ENCODE data around the gene SMTN. TPM values are rescaled to one million over a fixed set of nuclear protein-coding genes. Genes with fewer than 3 reads are reported as not detected.

SMTN gene
- total and polyA plus RNA-seq, 2 donors = 4.5 to 26.3 TPM

DNA sequence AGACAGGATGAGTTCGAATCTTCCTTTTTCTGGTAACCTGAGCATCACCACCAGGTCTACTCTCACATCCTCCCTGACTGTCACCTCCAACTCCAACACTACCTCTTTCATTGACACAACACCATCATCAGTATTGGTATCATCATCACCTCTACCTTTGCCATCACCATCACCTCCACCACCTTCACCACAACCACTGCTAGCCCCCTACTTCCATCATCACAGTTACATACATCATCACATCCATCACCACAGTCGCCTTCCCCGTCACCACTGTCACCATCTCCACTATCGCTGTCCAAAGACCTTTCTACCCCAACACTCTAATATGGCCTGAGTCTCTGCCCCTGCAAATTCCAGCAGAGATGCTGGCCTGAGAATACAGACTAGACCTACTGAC is 40.3 kb downstream of the SMTN start:
- H3K4me3 ChIP-seq (ENCODE audit: low read length in 2 of 2) = no peak overlapping the region
- no peaks in the 10 kb centered on the region for H3K4me1 ChIP-seq (ENCODE audit: control insufficient read depth in 2 of 2, insufficient read depth in 2 of 2, low read length in 2 of 2)
- 96% methylated on average over 4 of the region's 4 CpGs for WGBS
- peaks cover 0 to 2% of the 10 kb centered on the region in 2 donors for H3K27me3 ChIP-seq (ENCODE audit: control insufficient read depth in 2 of 2, insufficient read depth in 1 of 2, low read length in 1 of 2)
- no peak for DNase-seq (ENCODE audit: low read depth in 6 of 9, low spot score in 9 of 9)
- H3K27ac ChIP-seq (ENCODE audit: low read depth in 1 of 2, low read length in 1 of 2) = no peak overlapping the region
- H3K9me3 ChIP-seq (ENCODE audit: control insufficient read depth in 2 of 2, insufficient read depth in 1 of 2, low read length in 1 of 2) = no peaks in the 10 kb centered on the region
- H3K36me3 ChIP-seq (ENCODE audit: control insufficient read depth in 2 of 2, insufficient read depth in 2 of 2, low read length in 1 of 2) = no peaks in the 10 kb centered on the region

DNA sequence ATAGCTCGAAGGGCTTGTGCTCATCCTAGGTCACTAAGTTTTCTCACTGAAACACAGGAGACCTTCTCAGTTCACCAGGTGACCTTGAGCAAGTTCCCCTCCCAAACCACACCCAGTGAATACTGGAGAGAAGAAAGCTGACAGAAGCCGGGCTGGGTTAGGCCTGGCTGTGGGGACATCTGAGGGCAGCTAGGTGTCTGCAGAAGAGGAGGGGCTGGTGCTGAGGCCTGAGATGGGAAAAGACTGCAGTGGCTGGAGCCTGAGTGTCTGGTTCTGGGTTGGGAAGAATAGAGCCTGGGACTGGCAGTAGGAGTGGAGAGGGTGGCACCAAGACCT is 41.0 kb downstream of the SMTN start:
- H3K27ac ChIP-seq (ENCODE audit: low read depth in 1 of 2, low read length in 1 of 2) = no peak overlapping the region
- no peaks in the 10 kb centered on the region for H3K4me1 ChIP-seq (ENCODE audit: control insufficient read depth in 2 of 2, insufficient read depth in 2 of 2, low read length in 2 of 2)
- H3K36me3 ChIP-seq (ENCODE audit: control insufficient read depth in 2 of 2, insufficient read depth in 2 of 2, low read length in 1 of 2) = no peaks in the 10 kb centered on the region
- no peak overlapping the region for H3K4me3 ChIP-seq (ENCODE audit: low read length in 2 of 2)
- no peak for DNase-seq (ENCODE audit: low read depth in 6 of 9, low spot score in 9 of 9)
- no peaks in the 10 kb centered on the region for H3K9me3 ChIP-seq (ENCODE audit: control insufficient read depth in 2 of 2, insufficient read depth in 1 of 2, low read length in 1 of 2)
- 92% methylated on average over 2 of the region's 2 CpGs for WGBS
- H3K27me3 ChIP-seq (ENCODE audit: control insufficient read depth in 2 of 2, insufficient read depth in 1 of 2, low read length in 1 of 2) = peaks cover 0 to 2% of the 10 kb centered on the region in 2 donors

DNA sequence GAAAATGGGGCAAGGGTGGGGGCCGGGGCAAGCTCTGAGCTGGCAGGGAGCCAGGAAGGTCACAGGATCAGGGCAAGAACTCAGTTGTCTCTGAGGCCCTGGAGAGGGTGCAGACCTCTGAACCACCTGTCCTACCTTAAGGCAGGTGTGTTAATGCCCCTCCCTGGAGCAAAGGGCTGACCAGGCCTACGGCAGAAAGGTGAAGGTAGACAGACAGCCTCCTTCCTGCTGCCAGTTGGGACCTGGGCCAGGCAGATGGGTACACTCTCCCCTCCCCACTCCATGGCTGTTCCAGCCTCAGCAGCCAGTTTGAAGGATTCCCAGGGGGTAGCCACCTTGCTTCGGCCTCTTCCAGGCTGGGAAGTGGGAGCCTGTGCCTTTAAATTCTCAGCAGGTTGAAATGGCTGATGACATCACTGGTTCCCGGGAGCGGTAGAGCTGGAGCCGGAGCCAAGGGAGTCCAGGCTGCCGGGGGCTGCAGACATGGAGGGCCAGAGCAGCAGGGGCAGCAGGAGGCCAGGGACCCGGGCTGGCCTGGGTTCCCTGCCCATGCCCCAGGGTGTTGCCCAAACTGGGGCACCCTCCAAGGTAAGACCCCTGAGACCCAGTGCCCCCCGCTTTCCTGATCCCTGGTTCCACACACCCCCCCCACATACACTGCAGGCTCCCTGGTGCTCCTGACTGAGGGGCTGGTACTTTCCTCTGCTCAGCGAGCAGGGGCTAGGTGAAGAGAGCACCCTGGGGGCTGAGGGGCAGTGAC is 41.6 kb downstream of the SMTN start, which contains the start of gene INPP5J:
Gene INPP5J (plus strand): TSS at position 435 of the 760 bp plus-strand sequence. CDS start 49 bp downstream, at position 484.
- H3K4me1 ChIP-seq (ENCODE audit: control insufficient read depth in 2 of 2, insufficient read depth in 2 of 2, low read length in 2 of 2) = no peaks in the 10 kb centered on the region
- 81% methylated on average over 10 of the region's 10 CpGs for WGBS
- peaks cover 0 to 4% of the 10 kb centered on the region in 2 donors for H3K27me3 ChIP-seq (ENCODE audit: control insufficient read depth in 2 of 2, insufficient read depth in 1 of 2, low read length in 1 of 2)
- H3K4me3 ChIP-seq (ENCODE audit: low read length in 2 of 2) = no peak within 1 kb of the TSS
- H3K36me3 ChIP-seq (ENCODE audit: control insufficient read depth in 2 of 2, insufficient read depth in 2 of 2, low read length in 1 of 2) = no peaks in the 10 kb centered on the region
- no peaks in the 10 kb centered on the region for H3K9me3 ChIP-seq (ENCODE audit: control insufficient read depth in 2 of 2, insufficient read depth in 1 of 2, low read length in 1 of 2)
- no peak within 1 kb of the TSS for H3K27ac ChIP-seq (ENCODE audit: low read depth in 1 of 2, low read length in 1 of 2)
- DNase-seq (ENCODE audit: low read depth in 6 of 9, low spot score in 9 of 9) = no peak

DNA sequence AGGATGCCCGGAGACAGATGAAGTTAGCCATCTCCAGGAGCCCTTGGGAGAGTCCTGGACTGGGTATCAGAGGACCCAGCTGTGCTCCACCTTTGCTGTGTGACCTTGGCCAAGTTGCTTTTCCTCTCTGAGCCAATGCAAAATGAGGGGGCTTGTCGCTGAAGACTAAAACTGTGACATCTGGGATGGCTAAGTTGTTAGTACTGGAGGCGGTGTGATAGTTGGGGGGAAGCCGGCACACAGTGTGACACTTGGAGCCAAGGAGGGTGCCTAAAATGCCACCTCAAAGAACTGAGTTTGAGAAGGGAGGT is 42.1 kb downstream of the SMTN start:
- no peaks in the 10 kb centered on the region for H3K36me3 ChIP-seq (ENCODE audit: control insufficient read depth in 2 of 2, insufficient read depth in 2 of 2, low read length in 1 of 2)
- H3K4me1 ChIP-seq (ENCODE audit: control insufficient read depth in 2 of 2, insufficient read depth in 2 of 2, low read length in 2 of 2) = no peaks in the 10 kb centered on the region
- 91% methylated on average over 4 of the region's 4 CpGs for WGBS
- peaks cover 0 to 4% of the 10 kb centered on the region in 2 donors for H3K27me3 ChIP-seq (ENCODE audit: control insufficient read depth in 2 of 2, insufficient read depth in 1 of 2, low read length in 1 of 2)
- no peak overlapping the region for H3K4me3 ChIP-seq (ENCODE audit: low read length in 2 of 2)
- H3K9me3 ChIP-seq (ENCODE audit: control insufficient read depth in 2 of 2, insufficient read depth in 1 of 2, low read length in 1 of 2) = no peaks in the 10 kb centered on the region
- H3K27ac ChIP-seq (ENCODE audit: low read depth in 1 of 2, low read length in 1 of 2) = no peak overlapping the region
- no peak for DNase-seq (ENCODE audit: low read depth in 6 of 9, low spot score in 9 of 9)

DNA sequence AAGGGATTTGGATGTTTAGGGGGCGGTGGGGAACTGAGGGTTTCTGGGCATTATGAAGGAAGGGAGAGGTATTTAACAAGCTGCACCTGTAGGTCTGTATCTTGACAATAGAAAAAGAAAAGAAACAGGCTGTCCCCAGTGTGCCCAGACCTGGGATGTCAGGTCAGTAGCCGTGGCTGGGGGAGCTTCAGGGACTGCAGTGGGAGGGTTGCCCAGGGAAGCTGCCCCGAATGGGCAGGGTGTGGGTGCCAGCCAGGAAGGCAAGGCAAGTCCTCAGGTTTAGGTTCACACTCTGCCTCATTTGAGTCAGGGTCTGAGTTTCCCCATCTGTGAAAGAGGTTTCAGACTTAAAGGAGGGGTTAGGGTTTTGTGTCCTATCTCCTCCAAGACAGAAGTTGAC is 43.2 kb downstream of the SMTN start:
- H3K4me1 ChIP-seq (ENCODE audit: control insufficient read depth in 2 of 2, insufficient read depth in 2 of 2, low read length in 2 of 2) = no peaks in the 10 kb centered on the region
- no peaks in the 10 kb centered on the region for H3K9me3 ChIP-seq (ENCODE audit: control insufficient read depth in 2 of 2, insufficient read depth in 1 of 2, low read length in 1 of 2)
- DNase-seq (ENCODE audit: low read depth in 6 of 9, low spot score in 9 of 9) = no peak
- no peaks in the 10 kb centered on the region for H3K36me3 ChIP-seq (ENCODE audit: control insufficient read depth in 2 of 2, insufficient read depth in 2 of 2, low read length in 1 of 2)
- peaks cover 0 to 4% of the 10 kb centered on the region in 2 donors for H3K27me3 ChIP-seq (ENCODE audit: control insufficient read depth in 2 of 2, insufficient read depth in 1 of 2, low read length in 1 of 2)
- WGBS = 93% methylated on average over 3 of the region's 3 CpGs
- no peak overlapping the region for H3K4me3 ChIP-seq (ENCODE audit: low read length in 2 of 2)
- H3K27ac ChIP-seq (ENCODE audit: low read depth in 1 of 2, low read length in 1 of 2) = no peak overlapping the region

- Histone ChIP-seq H3K27ac (ENCODE audit: low read depth in 1 of 2, low read length in 1 of 2) (no peak overlapping the region), H3K36me3 (ENCODE audit: control insufficient read depth in 2 of 2, insufficient read depth in 2 of 2, low read length in 1 of 2) (no peaks in the 10 kb centered on the region), H3K27me3 (ENCODE audit: control insufficient read depth in 2 of 2, insufficient read depth in 1 of 2, low read length in 1 of 2) (peaks cover 0 to 4% of the 10 kb centered on the region in 2 donors), H3K9me3 (ENCODE audit: control insufficient read depth in 2 of 2, insufficient read depth in 1 of 2, low read length in 1 of 2) (no peaks in the 10 kb centered on the region), H3K4me1 (ENCODE audit: control insufficient read depth in 2 of 2, insufficient read depth in 2 of 2, low read length in 2 of 2) (no peaks in the 10 kb centered on the region), H3K4me3 (ENCODE audit: low read length in 2 of 2) (no peak overlapping the region)
- no peak for DNase-seq (ENCODE audit: low read depth in 6 of 9, low spot score in 9 of 9)
- WGBS = 91% methylated on average over 14 of the region's 14 CpGs
Observed at GRCh38 chr22:31124811-31125465, 43.8 kb downstream of the SMTN start.

DNA sequence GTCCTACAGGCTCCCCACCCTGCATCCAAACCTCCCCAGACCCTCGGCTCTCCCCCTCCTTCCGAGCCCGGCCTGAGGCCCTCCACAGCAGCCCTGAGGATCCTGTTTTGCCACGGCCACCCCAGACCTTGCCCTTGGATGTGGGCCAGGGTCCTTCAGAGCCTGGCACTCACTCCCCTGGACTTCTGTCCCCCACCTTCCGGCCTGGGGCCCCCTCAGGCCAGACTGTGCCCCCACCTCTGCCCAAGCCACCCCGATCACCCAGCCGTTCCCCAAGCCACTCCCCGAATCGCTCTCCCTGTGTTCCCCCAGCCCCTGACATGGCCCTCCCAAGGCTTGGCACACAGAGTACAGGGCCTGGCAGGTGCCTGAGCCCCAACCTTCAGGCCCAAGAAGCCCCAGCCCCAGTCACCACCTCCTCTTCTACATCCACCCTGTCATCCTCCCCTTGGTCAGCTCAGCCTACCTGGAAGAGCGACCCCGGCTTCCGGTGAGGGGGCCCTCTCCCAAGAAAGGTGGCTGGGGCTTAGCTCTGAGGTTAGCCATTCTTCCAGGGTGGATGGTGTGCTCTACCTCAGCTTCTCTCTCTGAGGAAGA is 44.5 kb downstream of the SMTN start:
- H3K4me1 ChIP-seq (ENCODE audit: control insufficient read depth in 2 of 2, insufficient read depth in 2 of 2, low read length in 2 of 2) = no peaks in the 10 kb centered on the region
- WGBS = 96% methylated on average over 12 of the region's 12 CpGs
- no peaks in the 10 kb centered on the region for H3K9me3 ChIP-seq (ENCODE audit: control insufficient read depth in 2 of 2, insufficient read depth in 1 of 2, low read length in 1 of 2)
- H3K27me3 ChIP-seq (ENCODE audit: control insufficient read depth in 2 of 2, insufficient read depth in 1 of 2, low read length in 1 of 2) = peaks cover 0 to 2% of the 10 kb centered on the region in 2 donors
- H3K36me3 ChIP-seq (ENCODE audit: control insufficient read depth in 2 of 2, insufficient read depth in 2 of 2, low read length in 1 of 2) = no peaks in the 10 kb centered on the region
- no peak overlapping the region for H3K4me3 ChIP-seq (ENCODE audit: low read length in 2 of 2)
- H3K27ac ChIP-seq (ENCODE audit: low read depth in 1 of 2, low read length in 1 of 2) = no peak overlapping the region
- DNase-seq (ENCODE audit: low read depth in 6 of 9, low spot score in 9 of 9) = no peak

GRCh38 chr22:31126128-31126868 is 45.2 kb downstream of the SMTN start:
- DNase-seq (ENCODE audit: low read depth in 6 of 9, low spot score in 9 of 9) = no peak

DNA sequence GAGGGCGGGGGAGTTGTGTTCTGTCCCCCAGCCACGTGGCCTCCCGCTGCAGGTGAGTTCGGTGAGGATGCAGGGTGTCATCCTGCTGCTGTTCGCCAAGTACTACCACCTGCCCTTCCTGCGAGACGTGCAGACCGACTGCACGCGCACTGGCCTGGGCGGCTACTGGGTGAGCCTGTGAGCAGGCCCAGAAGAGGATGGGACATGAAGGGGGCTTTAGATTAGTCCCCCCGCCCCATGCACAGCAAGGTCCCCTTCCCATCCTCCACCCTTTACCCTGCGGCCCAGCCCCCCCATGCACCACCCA is 45.7 kb downstream of the SMTN start:
- DNase-seq (ENCODE audit: low read depth in 6 of 9, low spot score in 9 of 9) = no peak
- 83% methylated on average over 13 of the region's 13 CpGs for WGBS

More at GRCh38 chr22:31126128-31126868, 45.2 kb downstream of the SMTN start:
- Histone ChIP-seq H3K36me3 (ENCODE audit: control insufficient read depth in 2 of 2, insufficient read depth in 2 of 2, low read length in 1 of 2) (no peaks in the 10 kb centered on the region), H3K9me3 (ENCODE audit: control insufficient read depth in 2 of 2, insufficient read depth in 1 of 2, low read length in 1 of 2) (no peaks in the 10 kb centered on the region), H3K27me3 (ENCODE audit: control insufficient read depth in 2 of 2, insufficient read depth in 1 of 2, low read length in 1 of 2) (peaks cover 0 to 2% of the 10 kb centered on the region in 2 donors), H3K4me1 (ENCODE audit: control insufficient read depth in 2 of 2, insufficient read depth in 2 of 2, low read length in 2 of 2) (no peaks in the 10 kb centered on the region), H3K27ac (ENCODE audit: low read depth in 1 of 2, low read length in 1 of 2) (no peak overlapping the region), H3K4me3 (ENCODE audit: low read length in 2 of 2) (no peak overlapping the region)
- WGBS = 95% methylated on average over 22 of the region's 22 CpGs

More for the DNA sequence above, 45.7 kb downstream of the SMTN start:
- no peaks in the 10 kb centered on the region for H3K4me1 ChIP-seq (ENCODE audit: control insufficient read depth in 2 of 2, insufficient read depth in 2 of 2, low read length in 2 of 2)
- peaks cover 0 to 2% of the 10 kb centered on the region in 2 donors for H3K27me3 ChIP-seq (ENCODE audit: control insufficient read depth in 2 of 2, insufficient read depth in 1 of 2, low read length in 1 of 2)
- H3K9me3 ChIP-seq (ENCODE audit: control insufficient read depth in 2 of 2, insufficient read depth in 1 of 2, low read length in 1 of 2) = no peaks in the 10 kb centered on the region
- no peaks in the 10 kb centered on the region for H3K36me3 ChIP-seq (ENCODE audit: control insufficient read depth in 2 of 2, insufficient read depth in 2 of 2, low read length in 1 of 2)
- H3K27ac ChIP-seq (ENCODE audit: low read depth in 1 of 2, low read length in 1 of 2) = no peak overlapping the region
- H3K4me3 ChIP-seq (ENCODE audit: low read length in 2 of 2) = no peak overlapping the region
